HEK293 (cell line): ENCODE measurements around the gene SNX10.

ENCODE experiments used
- ATF2 ChIP-seq: fragments of 450-650 bp; formaldehyde crosslinking; IDR thresholded peaks from 2 replicates; pipeline ENCODE4 v1.5.1; 2016; ENCODE audit warnings: missing biosample characterization, missing genetic modification characterization, low read depth
- OVOL3 ChIP-seq: fragments of 450-650 bp; formaldehyde crosslinking; IDR thresholded peaks from 2 replicates; pipeline ENCODE4 v1.5.1; 2016; ENCODE audit warnings: missing biosample characterization, missing genetic modification characterization
- ZFP3 ChIP-seq: fragments of 450-650 bp; formaldehyde crosslinking; IDR thresholded peaks from 2 replicates; pipeline ENCODE4 v1.5.1; 2016; ENCODE audit warnings: low read depth, missing biosample characterization, missing genetic modification characterization
- ZFP37 ChIP-seq: fragments of 450-650 bp; formaldehyde crosslinking; IDR thresholded peaks from 2 replicates; pipeline ENCODE4 v1.5.1; 2016; ENCODE audit warnings: missing biosample characterization, missing genetic modification characterization
- ZNF248 ChIP-seq: fragments of 450-650 bp; formaldehyde crosslinking; IDR thresholded peaks from 2 replicates; pipeline ENCODE4 v1.5.1; 2017; ENCODE audit warnings: missing biosample characterization, missing genetic modification characterization
- ZNF350 ChIP-seq: fragments of 450-650 bp; formaldehyde crosslinking; IDR thresholded peaks from 2 replicates; pipeline ENCODE4 v1.5.0; 2017; ENCODE audit warnings: missing biosample characterization, mild to moderate bottlenecking, missing genetic modification characterization
- ZNF48 ChIP-seq: fragments of 450-650 bp; formaldehyde crosslinking; IDR thresholded peaks from 2 replicates; pipeline ENCODE4 v1.5.1; 2016; ENCODE audit warnings: missing biosample characterization, missing genetic modification characterization
- ZNF596 ChIP-seq: fragments of 450-650 bp; IDR thresholded peaks from 2 replicates; pipeline ENCODE4 v1.5.0; 2018; ENCODE audit warnings: missing biosample characterization, mild to moderate bottlenecking, missing genetic modification characterization, moderate library complexity
- ZSCAN5A ChIP-seq: fragments of 450-650 bp; formaldehyde crosslinking; IDR thresholded peaks from 2 replicates; pipeline ENCODE4 v1.5.1; 2016; ENCODE audit warnings: missing biosample characterization, missing genetic modification characterization
- TF ChIP-seq, protein P1 (sequence below): fragments of 450-650 bp; formaldehyde crosslinking; IDR thresholded peaks from 2 replicates; pipeline ENCODE4 v1.5.1; 2016; ENCODE audit warnings: missing biosample characterization, missing genetic modification characterization
- TF ChIP-seq, protein P2 (sequence below): fragments of 450-650 bp; IDR thresholded peaks from 2 replicates; pipeline ENCODE4 v1.5.1; 2018; ENCODE audit warnings: missing biosample characterization, missing genetic modification characterization

DNA sequence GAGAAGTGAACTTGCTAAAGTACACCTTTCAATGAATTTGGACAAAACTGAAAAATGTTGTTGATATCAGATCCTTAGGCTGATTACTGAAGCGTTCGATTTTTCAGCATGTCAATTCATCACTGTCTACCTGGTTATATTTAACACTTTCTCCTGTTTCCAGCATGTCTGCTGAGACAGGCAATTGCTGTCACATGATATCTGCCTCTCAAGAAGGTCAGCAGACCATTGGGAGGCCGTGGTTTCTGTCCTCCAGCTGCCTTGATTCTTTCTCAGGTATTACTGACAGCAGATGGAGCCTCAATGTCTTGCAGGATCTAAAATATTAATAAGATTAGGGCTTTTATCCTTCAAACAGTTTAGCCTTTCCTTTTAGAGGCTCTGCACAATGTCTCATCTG, 127.5 kb downstream of the SNX10 start:
- TF ChIP-seq, protein P1, sequence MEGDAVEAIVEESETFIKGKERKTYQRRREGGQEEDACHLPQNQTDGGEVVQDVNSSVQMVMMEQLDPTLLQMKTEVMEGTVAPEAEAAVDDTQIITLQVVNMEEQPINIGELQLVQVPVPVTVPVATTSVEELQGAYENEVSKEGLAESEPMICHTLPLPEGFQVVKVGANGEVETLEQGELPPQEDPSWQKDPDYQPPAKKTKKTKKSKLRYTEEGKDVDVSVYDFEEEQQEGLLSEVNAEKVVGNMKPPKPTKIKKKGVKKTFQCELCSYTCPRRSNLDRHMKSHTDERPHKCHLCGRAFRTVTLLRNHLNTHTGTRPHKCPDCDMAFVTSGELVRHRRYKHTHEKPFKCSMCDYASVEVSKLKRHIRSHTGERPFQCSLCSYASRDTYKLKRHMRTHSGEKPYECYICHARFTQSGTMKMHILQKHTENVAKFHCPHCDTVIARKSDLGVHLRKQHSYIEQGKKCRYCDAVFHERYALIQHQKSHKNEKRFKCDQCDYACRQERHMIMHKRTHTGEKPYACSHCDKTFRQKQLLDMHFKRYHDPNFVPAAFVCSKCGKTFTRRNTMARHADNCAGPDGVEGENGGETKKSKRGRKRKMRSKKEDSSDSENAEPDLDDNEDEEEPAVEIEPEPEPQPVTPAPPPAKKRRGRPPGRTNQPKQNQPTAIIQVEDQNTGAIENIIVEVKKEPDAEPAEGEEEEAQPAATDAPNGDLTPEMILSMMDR (tag by site-specific recombination), result no peak
- no peak for TF ChIP-seq OVOL3 (tag by site-specific recombination)
- TF ChIP-seq ZNF350 (tag by site-specific recombination), result no peak
- TF ChIP-seq ZNF596, result no peak
- no peak for TF ChIP-seq ATF2
- TF ChIP-seq ZSCAN5A (tag by site-specific recombination), result no peak
- no peak for TF ChIP-seq ZFP3 (tag by site-specific recombination)
- TF ChIP-seq ZNF48 (tag by site-specific recombination), result no peak
- TF ChIP-seq ZFP37 (tag by site-specific recombination), result no peak
- TF ChIP-seq, protein P2, sequence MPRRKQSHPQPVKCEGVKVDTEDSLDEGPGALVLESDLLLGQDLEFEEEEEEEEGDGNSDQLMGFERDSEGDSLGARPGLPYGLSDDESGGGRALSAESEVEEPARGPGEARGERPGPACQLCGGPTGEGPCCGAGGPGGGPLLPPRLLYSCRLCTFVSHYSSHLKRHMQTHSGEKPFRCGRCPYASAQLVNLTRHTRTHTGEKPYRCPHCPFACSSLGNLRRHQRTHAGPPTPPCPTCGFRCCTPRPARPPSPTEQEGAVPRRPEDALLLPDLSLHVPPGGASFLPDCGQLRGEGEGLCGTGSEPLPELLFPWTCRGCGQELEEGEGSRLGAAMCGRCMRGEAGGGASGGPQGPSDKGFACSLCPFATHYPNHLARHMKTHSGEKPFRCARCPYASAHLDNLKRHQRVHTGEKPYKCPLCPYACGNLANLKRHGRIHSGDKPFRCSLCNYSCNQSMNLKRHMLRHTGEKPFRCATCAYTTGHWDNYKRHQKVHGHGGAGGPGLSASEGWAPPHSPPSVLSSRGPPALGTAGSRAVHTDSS, result no peak
- no peak for TF ChIP-seq ZNF248
